ENCODE results near the gene ZNF579.

The ZNF579 gene

DNA sequence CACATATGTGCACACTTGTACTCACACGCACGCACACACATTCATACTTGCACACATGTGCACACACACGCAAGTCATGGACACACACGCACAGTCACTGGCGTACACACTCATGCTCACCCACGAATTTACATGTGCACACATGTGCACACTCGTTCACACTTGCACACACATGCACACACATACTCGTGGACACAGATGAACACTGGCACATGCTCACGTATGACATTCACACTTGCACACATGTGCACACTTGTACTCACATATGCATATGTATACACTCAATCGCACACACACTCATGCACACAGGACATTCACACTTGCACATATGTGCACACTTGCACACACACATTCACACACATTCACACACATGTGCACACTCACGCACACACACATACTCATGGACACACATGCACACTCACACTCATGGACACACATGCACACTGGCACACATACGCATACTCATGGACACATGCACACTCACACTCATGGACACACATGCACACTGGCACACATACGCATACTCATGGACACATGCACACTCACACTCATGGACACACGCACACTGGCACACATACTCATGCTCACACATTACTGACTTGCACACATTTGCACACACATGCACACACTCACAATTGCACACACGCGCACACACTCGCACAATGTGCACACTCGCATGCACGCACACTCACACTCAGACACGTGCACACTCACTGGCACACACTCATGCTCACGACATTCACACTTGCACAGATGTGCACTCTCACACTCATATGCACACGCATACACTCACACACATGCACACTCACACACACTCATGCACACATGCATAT lies 53.2 kb downstream of the ZNF579 start:
- no peaks in the 10 kb centered on the region for H3K9me3 ChIP-seq (ENCODE audit: control insufficient read depth, low read length)
- H3K36me3 ChIP-seq (ENCODE audit: control insufficient read depth, insufficient read depth, low read length), result no peaks in the 10 kb centered on the region
- no peak overlapping the region for H3K9ac ChIP-seq (ENCODE audit: low read length)
- no peaks in the 10 kb centered on the region for H3K27me3 ChIP-seq (ENCODE audit: control insufficient read depth, insufficient read depth, low read length)
- H3K4me1 ChIP-seq (ENCODE audit: control insufficient read depth, insufficient read depth, low read length), result peaks cover 12% of the 10 kb centered on the region
- H3K4me3 ChIP-seq (ENCODE audit: low read length), result no peak overlapping the region
